ENCODE results near the gene CD2AP. TPM values are rescaled to one million over a fixed set of nuclear protein-coding genes. Genes with fewer than 3 reads are reported as not detected.
"Not testable (repeated sequence)": the region's sequence is repeated elsewhere in the genome, so short reads cannot be mapped to it uniquely, and the experiment has no call there.

The CD2AP gene
- total RNA-seq, 1 donor from 2014 or later = 47.8 TPM

- DNase-seq (ENCODE audit: low read depth) = no peak
- no peaks in the 10 kb centered on the region for H3K36me3 ChIP-seq (ENCODE audit: control insufficient read depth, insufficient read depth, low read length)
- no peak for TF ChIP-seq CTCF (IDR thresholded peaks at IDR 0.05; ENCODE audit: insufficient read depth, low read length, poor library complexity, severe bottlenecking)
- peak overlapping the region; percentile 81 for H3K4me3 ChIP-seq (ENCODE audit: low read depth, low read length)
- no peaks in the 10 kb centered on the region for H3K27me3 ChIP-seq (ENCODE audit: control insufficient read depth, insufficient read depth, low read length)
Observed at GRCh38 chr6:47479874-47480273, 2.3 kb downstream of the CD2AP start.

GRCh38 chr6:47481213-47481612 lies 3.6 kb downstream of the CD2AP start:
- not testable (repeated sequence) for H3K4me3 ChIP-seq (ENCODE audit: low read depth, low read length); H3K36me3 ChIP-seq (ENCODE audit: control insufficient read depth, insufficient read depth, low read length); DNase-seq (ENCODE audit: low read depth)

GRCh38 chr6:47481806-47482205 lies 4.2 kb downstream of the CD2AP start:
- H3K36me3 ChIP-seq (ENCODE audit: control insufficient read depth, insufficient read depth, low read length) = no peaks in the 10 kb centered on the region
- no peak for TF ChIP-seq CTCF (IDR thresholded peaks at IDR 0.05; ENCODE audit: insufficient read depth, low read length, poor library complexity, severe bottlenecking)
- no peaks in the 10 kb centered on the region for H3K27me3 ChIP-seq (ENCODE audit: control insufficient read depth, insufficient read depth, low read length)
- DNase-seq (ENCODE audit: low read depth) = no peak
- peak overlapping the region; percentile 6 for H3K4me3 ChIP-seq (ENCODE audit: low read depth, low read length)

More at GRCh38 chr6:47481213-47481612, 3.6 kb downstream of the CD2AP start:
- H3K27me3 ChIP-seq (ENCODE audit: control insufficient read depth, insufficient read depth, low read length) = not testable (repeated sequence)

GRCh38 chr6:47483516-47483852 lies 5.9 kb downstream of the CD2AP start:
- TF ChIP-seq CTCF (IDR thresholded peaks at IDR 0.05; ENCODE audit: insufficient read depth, low read length, poor library complexity, severe bottlenecking) = no peak
- Histone ChIP-seq H3K36me3 (ENCODE audit: control insufficient read depth, insufficient read depth, low read length) (no peaks in the 10 kb centered on the region), H3K4me3 (ENCODE audit: low read depth, low read length) (no peak overlapping the region), H3K27me3 (ENCODE audit: control insufficient read depth, insufficient read depth, low read length) (no peaks in the 10 kb centered on the region)
- DNase-seq (ENCODE audit: low read depth) = no peak

- DNase-seq (ENCODE audit: low read depth) = no peak
- no peaks in the 10 kb centered on the region for H3K36me3 ChIP-seq (ENCODE audit: control insufficient read depth, insufficient read depth, low read length)
- no peaks in the 10 kb centered on the region for H3K27me3 ChIP-seq (ENCODE audit: control insufficient read depth, insufficient read depth, low read length)
- H3K4me3 ChIP-seq (ENCODE audit: low read depth, low read length) = no peak overlapping the region
- TF ChIP-seq CTCF (IDR thresholded peaks at IDR 0.05; ENCODE audit: insufficient read depth, low read length, poor library complexity, severe bottlenecking) = no peak
Observed at GRCh38 chr6:47483853-47484546, 6.4 kb downstream of the CD2AP start.

GRCh38 chr6:47484616-47485015 lies 7.0 kb downstream of the CD2AP start:
- DNase-seq (ENCODE audit: low read depth) = peak; percentile 96
- Histone ChIP-seq H3K4me3 (ENCODE audit: low read depth, low read length) (no peak overlapping the region), H3K27me3 (ENCODE audit: control insufficient read depth, insufficient read depth, low read length) (no peaks in the 10 kb centered on the region)

More at GRCh38 chr6:47484616-47485015, 7.0 kb downstream of the CD2AP start:
- TF ChIP-seq CTCF (IDR thresholded peaks at IDR 0.05; ENCODE audit: insufficient read depth, low read length, poor library complexity, severe bottlenecking) = no peak
- no peaks in the 10 kb centered on the region for H3K36me3 ChIP-seq (ENCODE audit: control insufficient read depth, insufficient read depth, low read length)
